H1 (cell line): Measurements from ENCODE around the gene SIAH3. TPM values are rescaled to one million over a fixed set of nuclear protein-coding genes. Genes with fewer than 3 reads are reported as not detected.

ENCODE experiments used
- CTCF ChIA-PET: fragments of 300-600 bp; sonication (Branson Sonifier 250); formaldehyde crosslinking; loops from one replicate; lab custom pipeline; 2021; ENCODE audit not compliant: partially characterized antibody; lab: Charles Lee
- POLR2A ChIA-PET: fragments of 300-600 bp; sonication (Branson Sonifier 250); formaldehyde crosslinking; loops from one replicate; lab custom pipeline; 2021; ENCODE audit warnings: inconsistent platforms; ENCODE audit not compliant: partially characterized antibody; lab: Charles Lee
- DNase-seq, 2 experiments: peaks; one replicate each; pipeline versions ENCODE4 v3.0.0 to v3.0.0-alpha.2; 2010 to 2022; ENCODE audit warnings: low spot score in 2 of 2, low read depth in 1 of 2, mixed read lengths in 1 of 2
- FAIRE-seq: peaks from 2 replicates; lab custom pipeline; 2011; peaks lifted over from hg19 to GRCh38; lab: Jason Lieb, UNC
- H2AFZ ChIP-seq: 2 replicates; pipeline ENCODE4 v1.8.1; 2012; ENCODE audit warnings: low read length, inconsistent platforms
- H2AK5ac ChIP-seq: 2 replicates; pipeline ENCODE4 v1.6.1; 2013; ENCODE audit warnings: low read depth, low read length
- H2BK120ac ChIP-seq: replicated peaks from 2 replicates; pipeline ENCODE3; 2013; ENCODE audit warnings: low read depth, low read length, inconsistent platforms
- H2BK12ac ChIP-seq: 2 replicates; pipeline ENCODE4 v1.6.1; 2013; ENCODE audit warnings: low read depth, low read length
- H2BK15ac ChIP-seq: 2 replicates; pipeline ENCODE4 v1.6.1; 2013; ENCODE audit warnings: low read length
- H2BK20ac ChIP-seq: 2 replicates; pipeline ENCODE4 v1.6.1; 2013; ENCODE audit warnings: low read length
- H2BK5ac ChIP-seq: 2 replicates; pipeline ENCODE4 v1.6.1; 2013; ENCODE audit warnings: low read depth, low read length
- H3K14ac ChIP-seq: 2 replicates; pipeline ENCODE4 v1.6.1; 2013; ENCODE audit warnings: inconsistent platforms; ENCODE audit not compliant: insufficient read length
- H3K18ac ChIP-seq: 2 replicates; pipeline ENCODE4 v1.6.1; 2013; ENCODE audit warnings: low read length; ENCODE audit errors: extremely low read depth
- H3K23ac ChIP-seq: 2 replicates; pipeline ENCODE4 v1.6.1; 2013; ENCODE audit warnings: inconsistent platforms; ENCODE audit not compliant: insufficient read length
- H3K23me2 ChIP-seq: 2 replicates; pipeline ENCODE4 v1.6.1; 2013; ENCODE audit warnings: low read depth, low read length
- H3K27ac ChIP-seq: 2 replicates; pipeline ENCODE4 v1.6.1; 2011; ENCODE audit warnings: low read depth, low read length, inconsistent platforms
- H3K27me3 ChIP-seq, 4 experiments: replicated peaks in 1 of 4; 1 replicate in 1 of 4; 2 replicates in 3 of 4; pipeline versions ENCODE4 v1.6.1 to v1.8.1; 2011 to 2013; ENCODE audit warnings: low read length in 3 of 4, mild to moderate bottlenecking in 3 of 4, inconsistent platforms in 2 of 4, mixed read lengths in 2 of 4, moderate library complexity in 1 of 4; ENCODE audit not compliant: control insufficient read depth in 3 of 4, insufficient read depth in 3 of 4; ENCODE audit errors: extremely low read depth in 1 of 4
- H3K36me3 ChIP-seq, 4 experiments: 2 replicates each; pipeline versions ENCODE4 v1.6.1 to v1.8.1; 2011 to 2013; ENCODE audit warnings: mild to moderate bottlenecking in 4 of 4, low read length in 3 of 4, moderate library complexity in 2 of 4, control low read depth in 1 of 4, inconsistent platforms in 1 of 4; ENCODE audit not compliant: insufficient read depth in 4 of 4, control insufficient read depth in 2 of 4
- H3K4ac ChIP-seq: replicated peaks from 2 replicates; pipeline ENCODE3; 2013; ENCODE audit warnings: low read length, low read depth, mixed read lengths, inconsistent platforms; ENCODE audit not compliant: insufficient read length
- H3K4me1 ChIP-seq, 4 experiments: replicated peaks in 1 of 4; 1 replicate in 1 of 4; 2 replicates in 3 of 4; pipeline versions ENCODE4 v1.6.1 to v1.8.1; 2011 to 2013; ENCODE audit warnings: low read length in 3 of 4, inconsistent platforms in 2 of 4, mixed read lengths in 1 of 4; ENCODE audit not compliant: insufficient read depth in 4 of 4, control insufficient read depth in 3 of 4
- H3K4me2 ChIP-seq, 2 experiments: 2 replicates each; pipeline versions ENCODE4 v1.6.1 to v1.8.1; 2011 to 2013; ENCODE audit warnings: low read depth in 2 of 2, low read length in 2 of 2, control low read depth in 1 of 2, inconsistent platforms in 1 of 2, mild to moderate bottlenecking in 1 of 2; ENCODE audit not compliant: insufficient read depth in 1 of 2
- H3K4me3 ChIP-seq, 4 experiments: fragments of 200-600, 300-600 bp in 1 of 4; sonication (generic), shearing (Covaris generic), sonication (Bioruptor Twin) in 1 of 4; 2 replicates each; pipeline versions ENCODE4 v1.5.1 to v1.8.1; 2011 to 2016; ENCODE audit warnings: low read length in 4 of 4, low read depth in 3 of 4, control low read depth in 2 of 4, inconsistent platforms in 2 of 4, mild to moderate bottlenecking in 2 of 4, mixed read lengths in 1 of 4, moderate library complexity in 1 of 4; ENCODE audit not compliant: insufficient read depth in 2 of 4; ENCODE audit errors: extremely low read depth in 1 of 4
- H3K56ac ChIP-seq: replicated peaks from 2 replicates; pipeline ENCODE3; 2013; ENCODE audit warnings: low read depth, mild to moderate bottlenecking, mixed read lengths, low read length, inconsistent platforms; ENCODE audit not compliant: insufficient read length
- H3K79me1 ChIP-seq: 2 replicates; pipeline ENCODE4 v1.6.1; 2013; ENCODE audit warnings: low read depth, low read length, control low read depth
- H3K79me2 ChIP-seq, 2 experiments: 2 replicates each; pipeline versions ENCODE4 v1.6.1 to v1.8.1; 2012 to 2013; ENCODE audit warnings: low read length in 2 of 2, mild to moderate bottlenecking in 2 of 2, inconsistent platforms in 1 of 2; ENCODE audit not compliant: insufficient read depth in 2 of 2, control insufficient read depth in 1 of 2
- H3K9ac ChIP-seq, 4 experiments: replicated peaks in 1 of 4; 1 replicate in 1 of 4; 2 replicates in 3 of 4; pipeline versions ENCODE4 v1.6.1 to v1.8.1; 2011 to 2013; ENCODE audit warnings: low read depth in 3 of 4, low read length in 3 of 4, control low read depth in 2 of 4, mild to moderate bottlenecking in 2 of 4, moderate library complexity in 2 of 4, inconsistent platforms in 1 of 4; ENCODE audit errors: extremely low read depth in 1 of 4
- H3K9me3 ChIP-seq, 2 experiments: 2 replicates each; pipeline versions ENCODE4 v1.6.1 to v1.8.1; 2012 to 2013; ENCODE audit warnings: mild to moderate bottlenecking in 2 of 2, moderate library complexity in 2 of 2, control low read depth in 1 of 2, inconsistent platforms in 1 of 2, low read depth in 1 of 2, low read length in 1 of 2, mixed read lengths in 1 of 2; ENCODE audit not compliant: insufficient read depth in 2 of 2
- H4K20me1 ChIP-seq, 2 experiments: replicated peaks in 1 of 2; 2 replicates each; pipeline versions ENCODE3 to v1.8.1; 2011 to 2013; ENCODE audit warnings: inconsistent platforms in 2 of 2, low read length in 2 of 2, mild to moderate bottlenecking in 1 of 2; ENCODE audit not compliant: insufficient read depth in 2 of 2, control insufficient read depth in 1 of 2
- H4K5ac ChIP-seq: 2 replicates; pipeline ENCODE4 v1.6.1; 2013; ENCODE audit warnings: low read length, low read depth, mixed read lengths, inconsistent platforms; ENCODE audit not compliant: insufficient read length
- H4K8ac ChIP-seq: 2 replicates; pipeline ENCODE4 v1.8.0; 2013; ENCODE audit warnings: mild to moderate bottlenecking, moderate library complexity, low read length, inconsistent platforms; ENCODE audit not compliant: insufficient read depth; ENCODE audit errors: extremely low read depth
- H4K91ac ChIP-seq: replicated peaks from 2 replicates; pipeline ENCODE3; 2013; ENCODE audit warnings: low read length, mixed read lengths, inconsistent platforms; ENCODE audit not compliant: insufficient read length
- ATF3 ChIP-seq: IDR thresholded peaks from 2 replicates; pipeline ENCODE4 v1.6.1; 2011; ENCODE audit warnings: low read depth, mild to moderate bottlenecking, low read length; ENCODE audit not compliant: insufficient read depth
- BACH1 ChIP-seq: IDR thresholded peaks from 2 replicates; pipeline ENCODE4 v1.6.1; 2012; ENCODE audit warnings: low read length, improper control_type of control experiment
- CBX8 ChIP-seq: fragments of 300-800, 300-1000 bp; sonication (generic); IDR thresholded peaks from 2 replicates; pipeline ENCODE4 v1.7.1; 2016; ENCODE audit warnings: low read depth, low read length, borderline replicate concordance
- CEBPB ChIP-seq: IDR thresholded peaks from 2 replicates; pipeline ENCODE4 v1.6.1; 2012; ENCODE audit warnings: low read depth, low read length
- CREB1 ChIP-seq: IDR thresholded peaks from 2 replicates; pipeline ENCODE4 v1.6.1; 2012; ENCODE audit warnings: inconsistent platforms
- GTF2F1 ChIP-seq: IDR thresholded peaks from 2 replicates; pipeline ENCODE4 v1.6.1; 2012; ENCODE audit warnings: low read depth, low read length, improper control_type of control experiment, borderline replicate concordance
- JUND ChIP-seq: IDR thresholded peaks from 2 replicates; pipeline ENCODE4 v1.6.1; 2011; ENCODE audit warnings: mild to moderate bottlenecking, improper control_type of control experiment, low read length
- POLR2A ChIP-seq, 2 experiments: IDR thresholded peaks; 1 replicate in 1 of 2; 2 replicates in 1 of 2; pipeline ENCODE4 v1.6.1; 2011; ENCODE audit warnings: low read depth in 2 of 2, low read length in 2 of 2, mild to moderate bottlenecking in 2 of 2; ENCODE audit errors: control extremely low read depth in 1 of 2
- POU5F1 ChIP-seq: IDR thresholded peaks from 2 replicates; pipeline ENCODE4 v1.6.1; 2011; ENCODE audit warnings: low read depth, mild to moderate bottlenecking, low read length, moderate library complexity
- SIRT6 ChIP-seq: IDR thresholded peaks from one replicate; pipeline ENCODE4 v1.7.1; 2012; ENCODE audit warnings: low read length, inconsistent platforms
- SP1 ChIP-seq: IDR thresholded peaks from 2 replicates; pipeline ENCODE4 v1.6.1; 2011; ENCODE audit warnings: low read depth, low read length
- TEAD4 ChIP-seq: IDR thresholded peaks from 2 replicates; pipeline ENCODE4 v1.6.1; 2012; ENCODE audit warnings: low read depth, low read length, inconsistent platforms, mixed read lengths
- WGBS, 2 experiments: shearing (Covaris generic) in 1 of 2; methylation state at CpG; one replicate each; pipeline versions ENCODE4 v1.1.6 to v1.1.7; 2013 to 2015; ENCODE audit warnings: low lambda C conversion rate in 2 of 2, mixed read lengths in 2 of 2, inconsistent platforms in 1 of 2, low coverage in 1 of 2, missing lambda C conversion rate in 1 of 2; ENCODE audit not compliant: insufficient replicate concordance in 2 of 2, insufficient coverage in 1 of 2, insufficient read length in 1 of 2; ENCODE audit errors: extremely low coverage in 1 of 2, missing lambda C conversion rate in 1 of 2; 5-methylcytosine and 5-hydroxymethylcytosine counted together
- polyA plus RNA-seq, 7 experiments: library from polyadenylated mRNA; depleted of rRNA in 3 of 7; stranded (reverse) in 5 of 7; unstranded in 2 of 7; fragments of >200 nt in 5 of 7; fragments of 200-250 nt in 2 of 7; gene quantifications; 1 replicate in 5 of 7; 2 replicates in 1 of 7; 4 replicates in 1 of 7; pipeline versions ENCODE4 v1.2.1 to v1.2.3, GENCODE V29; 2011 to 2013; ENCODE audit warnings: missing spikeins in 2 of 7, mixed read lengths in 2 of 7
- total RNA-seq: library from RNA; stranded (reverse); fragmentation: NEBNext Ultra II Directional; extraction: Animal tissue kit (Norgen Biotek cat#: 25700); gene quantifications from 2 replicates; pipeline ENCODE4 v1.2.1, GENCODE V29; 2021
- TF ChIP-seq, protein P1 (sequence below): IDR thresholded peaks from 2 replicates; pipeline ENCODE4 v1.6.1; 2011; ENCODE audit warnings: low read length, improper control_type of control experiment

Gene SIAH3
- total and polyA plus RNA-seq, 2 of the 8 experiments (the other 6 are each of a cell fraction or from before 2014, with no cell fraction given), result 0.15 to 0.17 TPM

GRCh38 chr13:45834411-45834994, 17.1 kb downstream of the SIAH3 start:
- WGBS, 2 experiments, result 81% methylated on average over 7 of the region's 7 CpGs; no CpG with 5 or more reads in 1 of the 2 experiments
- no peak overlapping the region for H3K27ac ChIP-seq
- no peak for TF ChIP-seq JUND
- TF ChIP-seq CBX8, result no peak
- TF ChIP-seq GTF2F1, result no peak
- TF ChIP-seq TEAD4, result no peak
- TF ChIP-seq SP1, result no peak
- TF ChIP-seq ATF3, result no peak
- no peak for TF ChIP-seq POU5F1
- TF ChIP-seq, protein P1, sequence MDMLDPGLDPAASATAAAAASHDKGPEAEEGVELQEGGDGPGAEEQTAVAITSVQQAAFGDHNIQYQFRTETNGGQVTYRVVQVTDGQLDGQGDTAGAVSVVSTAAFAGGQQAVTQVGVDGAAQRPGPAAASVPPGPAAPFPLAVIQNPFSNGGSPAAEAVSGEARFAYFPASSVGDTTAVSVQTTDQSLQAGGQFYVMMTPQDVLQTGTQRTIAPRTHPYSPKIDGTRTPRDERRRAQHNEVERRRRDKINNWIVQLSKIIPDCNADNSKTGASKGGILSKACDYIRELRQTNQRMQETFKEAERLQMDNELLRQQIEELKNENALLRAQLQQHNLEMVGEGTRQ, result no peak
- TF ChIP-seq SIRT6, result no peak
- TF ChIP-seq CEBPB, result no peak
- no peak for TF ChIP-seq POLR2A (IDR thresholded peaks at IDR 0.05; ENCODE audit: control extremely low read depth in 1 of 2, low read depth in 2 of 2, low read length in 2 of 2)
- no peak for TF ChIP-seq BACH1
- no peak for TF ChIP-seq CREB1

More at GRCh38 chr13:45834411-45834994, 17.1 kb downstream of the SIAH3 start:
- CTCF ChIA-PET, result interaction anchor here (0.6 to 3.3 kb wide), 5 partner anchors 8 to 366 kb away, joined by 3 to 11 read pairs (median 3); no protein-coding TSS in a partner anchor
- no peak overlapping the region for H4K8ac ChIP-seq
- no peaks in the 10 kb centered on the region for H3K79me1 ChIP-seq
- H4K91ac ChIP-seq, result no peak overlapping the region
- H3K14ac ChIP-seq, result no peak overlapping the region
- no peak overlapping the region for H2BK20ac ChIP-seq
- POLR2A ChIA-PET, result interaction anchor here (1.6 kb wide), 1 partner anchor 9 kb away, joined by 5 read pairs; no protein-coding TSS in a partner anchor
- DNase-seq (peak in 1 of 2 experiments; percentile 28), FAIRE-seq (no peak)
- no peak overlapping the region for H2BK120ac ChIP-seq
- H2BK12ac ChIP-seq, result 0 out of 2 replicates have a peak overlapping the region, but pooled peaks have one; percentile 63
- no peak overlapping the region for H3K18ac ChIP-seq
- H2BK15ac ChIP-seq, result no peak overlapping the region
- no peak overlapping the region for H3K9ac ChIP-seq
- H2AFZ ChIP-seq, result no peak overlapping the region
- H3K79me2 ChIP-seq, result no peaks in the 10 kb centered on the region; a peak in 1 of 4 replicates
- no peaks in the 10 kb centered on the region for H3K27me3 ChIP-seq
- no peak overlapping the region for H3K23ac ChIP-seq
- no peak overlapping the region for H4K5ac ChIP-seq
- no peak overlapping the region for H3K56ac ChIP-seq
- no peaks in the 10 kb centered on the region for H3K36me3 ChIP-seq
- no peak overlapping the region for H3K4me2 ChIP-seq
- H3K4ac ChIP-seq, result no peak overlapping the region
- no peaks in the 10 kb centered on the region for H3K9me3 ChIP-seq
- H2AK5ac ChIP-seq, result no peak overlapping the region
- H3K23me2 ChIP-seq, result no peaks in the 10 kb centered on the region; the same call in 1 of the 2 replicates
- H3K4me1 ChIP-seq, result peaks cover 3 to 7% (median 5%) of the 10 kb centered on the region in 4 experiments; a peak in 5 of 7 replicates
- H3K4me3 ChIP-seq, result no peak overlapping the region
- H4K20me1 ChIP-seq, result no peaks in the 10 kb centered on the region
- H2BK5ac ChIP-seq, result no peak overlapping the region
